HepG2 (cell line): Measurements from ENCODE around the gene KREMEN1. TPM values are rescaled to one million over a fixed set of nuclear protein-coding genes. Genes with fewer than 3 reads are reported as not detected.
A peak's percentile ranks its signal among the peaks of the same experiment; 100 is the strongest.

Experiments
- BORCS8-MEF2B ChIP-seq: sonication (generic); formaldehyde crosslinking; IDR thresholded peaks from 2 replicates; pipeline ENCODE4 v1.8.0; 2022; ENCODE audit warnings: mild to moderate bottlenecking, missing genetic modification reagents
- CCDC6 ChIP-seq: sonication (generic); formaldehyde crosslinking; IDR thresholded peaks from 2 replicates; pipeline ENCODE4 v1.8.1; 2022; ENCODE audit warnings: mild to moderate bottlenecking, missing genetic modification reagents, moderate library complexity
- CTCF ChIP-seq: sonication (generic); formaldehyde crosslinking; IDR thresholded peaks from 2 replicates; pipeline ENCODE4 v1.5.0; 2020; ENCODE audit warnings: mild to moderate bottlenecking, missing genetic modification reagents, moderate library complexity
- EHMT2 ChIP-seq: fragments of 200-600 bp; sonication (generic); IDR thresholded peaks from 2 replicates; pipeline ENCODE4 v1.7.0; 2017; ENCODE audit warnings: antibody characterized with exemption, low read depth, low read length, borderline replicate concordance
- EP300 ChIP-seq, 3 experiments: sonication (generic) in 1 of 3; formaldehyde crosslinking in 1 of 3; IDR thresholded peaks; 2 replicates each; pipeline versions ENCODE4 v1.5.1 to v1.6.1; 2011 to 2020; ENCODE audit warnings: low read depth in 2 of 3, low read length in 2 of 3, borderline replicate concordance in 1 of 3, improper control_type of control experiment in 1 of 3, mild to moderate bottlenecking in 1 of 3, missing genetic modification reagents in 1 of 3, moderate library complexity in 1 of 3
- MED1 ChIP-seq: sonication (generic); formaldehyde crosslinking; IDR thresholded peaks from 2 replicates; pipeline ENCODE4 v1.4.0; 2020; ENCODE audit warnings: missing genetic modification reagents
- MEIS1 ChIP-seq: sonication (generic); formaldehyde crosslinking; IDR thresholded peaks from 2 replicates; pipeline ENCODE4 v1.9.0; 2021; ENCODE audit warnings: mild to moderate bottlenecking, missing genetic modification reagents, moderate library complexity, borderline replicate concordance
- NR2F6 ChIP-seq, 2 experiments: IDR thresholded peaks; 2 replicates each; pipeline ENCODE4 v1.6.1; 2016; ENCODE audit warnings: antibody characterized with exemption in 1 of 2, mild to moderate bottlenecking in 1 of 2
- PITX1 ChIP-seq: sonication (generic); formaldehyde crosslinking; IDR thresholded peaks from 2 replicates; pipeline ENCODE4 v1.5.1; 2020; ENCODE audit warnings: mild to moderate bottlenecking, missing genetic modification reagents
- SALL1 ChIP-seq: sonication (generic); formaldehyde crosslinking; IDR thresholded peaks from 2 replicates; pipeline ENCODE4 v1.8.0; 2022; ENCODE audit warnings: mild to moderate bottlenecking, missing genetic modification reagents
- SOX6 ChIP-seq, 2 experiments: fragments of 450-650 bp in 1 of 2; sonication (generic) in 1 of 2; formaldehyde crosslinking in 1 of 2; IDR thresholded peaks; 2 replicates each; pipeline versions ENCODE4 v1.4.0 to v1.6.1; 2017 to 2020; ENCODE audit warnings: antibody characterized with exemption in 1 of 2, mild to moderate bottlenecking in 1 of 2, missing genetic modification reagents in 1 of 2
- SP5 ChIP-seq: IDR thresholded peaks from 2 replicates; pipeline ENCODE4 v1.6.1; 2016; ENCODE audit warnings: low read depth, borderline replicate concordance
- SRY ChIP-seq: sonication (generic); formaldehyde crosslinking; IDR thresholded peaks from 2 replicates; pipeline ENCODE4 v1.8.0; 2022; ENCODE audit warnings: mild to moderate bottlenecking, missing genetic modification reagents
- TBP ChIP-seq: sonication (generic); formaldehyde crosslinking; IDR thresholded peaks from 2 replicates; pipeline ENCODE4 v1.5.0; 2020; ENCODE audit warnings: missing genetic modification reagents
- TOE1 ChIP-seq: sonication (generic); formaldehyde crosslinking; IDR thresholded peaks from 2 replicates; pipeline ENCODE4 v1.4.0; 2020; ENCODE audit warnings: mild to moderate bottlenecking, missing genetic modification reagents
- ZBTB2 ChIP-seq: sonication (generic); formaldehyde crosslinking; IDR thresholded peaks from 2 replicates; pipeline ENCODE4 v1.8.0; 2022; ENCODE audit warnings: low read depth, missing genetic modification reagents
- ZFX ChIP-seq: sonication (generic); formaldehyde crosslinking; IDR thresholded peaks from 2 replicates; pipeline ENCODE4 v1.4.0; 2020; ENCODE audit warnings: mild to moderate bottlenecking, low read depth, missing genetic modification reagents, moderate library complexity
- ZNF235 ChIP-seq: sonication (generic); formaldehyde crosslinking; IDR thresholded peaks from 2 replicates; pipeline ENCODE4 v1.8.1; 2023; ENCODE audit warnings: mild to moderate bottlenecking, missing genetic modification reagents, borderline replicate concordance
- ZNF317 ChIP-seq: sonication (generic); formaldehyde crosslinking; IDR thresholded peaks from 2 replicates; pipeline ENCODE4 v1.5.0; 2020; ENCODE audit warnings: mild to moderate bottlenecking, missing genetic modification reagents
- ZNF564 ChIP-seq: sonication (generic); formaldehyde crosslinking; IDR thresholded peaks from 2 replicates; pipeline ENCODE4 v1.8.1; 2023; ENCODE audit warnings: mild to moderate bottlenecking, missing genetic modification reagents
- ZNF577 ChIP-seq: sonication (generic); formaldehyde crosslinking; IDR thresholded peaks from 2 replicates; pipeline ENCODE4 v1.4.0; 2020; ENCODE audit warnings: mild to moderate bottlenecking, low read depth, missing genetic modification reagents, borderline replicate concordance
- ZNF660 ChIP-seq: sonication (generic); formaldehyde crosslinking; IDR thresholded peaks from 2 replicates; pipeline ENCODE4 v1.5.1; 2020; ENCODE audit warnings: mild to moderate bottlenecking, low read depth, missing genetic modification reagents, borderline replicate concordance
- ZNF800 ChIP-seq: sonication (generic); formaldehyde crosslinking; IDR thresholded peaks from 2 replicates; pipeline ENCODE4 v1.4.0; 2020; ENCODE audit warnings: missing genetic modification reagents
- polyA plus RNA-seq, 8 experiments: library from polyadenylated mRNA; depleted of rRNA in 3 of 8; stranded (reverse) in 7 of 8; unstranded in 1 of 8; fragments of >200 nt; fragmentation: Illumina TruSeq in 4 of 8; extraction: Trizol in 4 of 8; gene quantifications; 2 replicates each; pipeline versions ENCODE4 v1.2.1 to v1.2.3, GENCODE V29; 2011 to 2016; ENCODE audit warnings: low read depth in 4 of 8, missing spikeins in 1 of 8, mixed read lengths in 1 of 8; ENCODE audit not compliant: insufficient read depth in 1 of 8
- total RNA-seq, 5 experiments: library from RNA; depleted of rRNA; stranded (reverse); fragments of >200 nt; fragmentation: Illumina TruSeq; extraction: Trizol; gene quantifications; 2 replicates each; pipeline ENCODE4 v1.2.3, GENCODE V29; 2016; ENCODE audit warnings: low read depth in 1 of 5

The KREMEN1 gene
- total and polyA plus RNA-seq, 2 of the 13 experiments (the other 11 are each of a cell fraction or from before 2014, with no cell fraction given) = 9.8 to 13.8 TPM

GRCh38 chr22:29071261-29072045 lies 1.4 kb upstream of the KREMEN1 start (continued):
- TF ChIP-seq ZBTB2 = no peak
- 0 out of 2 replicates have a peak, but pooled peaks have one; percentile 57 for TF ChIP-seq ZNF577
- 0 out of 2 replicates have a peak, but pooled peaks have one; percentile 20 for TF ChIP-seq SP5
- 0 out of 4 replicates have a peak, but pooled peaks of 1 of the 2 experiments have one; percentile 5 for TF ChIP-seq EP300 (IDR thresholded peaks at IDR 0.05; ENCODE audit: low read depth in 2 of 2, low read length in 2 of 2)
- TF ChIP-seq EP300 (CRISPR knock-in tag; IDR thresholded peaks at IDR 0.05; ENCODE audit: borderline replicate concordance) = no peak
- TF ChIP-seq SRY (CRISPR knock-in tag) = 0 out of 2 replicates have a peak, but pooled peaks have one; percentile 46
- TF ChIP-seq CTCF (CRISPR knock-in tag) = 0 out of 2 replicates have a peak, but pooled peaks have one; percentile 12
- 0 out of 2 replicates have a peak, but pooled peaks have one; percentile 32 for TF ChIP-seq ZFX (CRISPR knock-in tag)
- TF ChIP-seq ZNF235 (CRISPR knock-in tag) = 0 out of 2 replicates have a peak, but pooled peaks have one; percentile 47
- peak; percentile 15; the same call in 1 of the 2 replicates for TF ChIP-seq SALL1 (CRISPR knock-in tag)
- peak; percentile 91 for TF ChIP-seq ZNF800 (CRISPR knock-in tag)
- peak; percentile 19; the same call in 1 of the 2 replicates for TF ChIP-seq CCDC6 (CRISPR knock-in tag)
- no peak for TF ChIP-seq NR2F6 (IDR thresholded peaks at IDR 0.05)
- TF ChIP-seq NR2F6 (CRISPR knock-in tag; IDR thresholded peaks at IDR 0.05) = 0 out of 2 replicates have a peak, but pooled peaks have one; percentile 6
- TF ChIP-seq ZNF660 (CRISPR knock-in tag) = no peak
- no peak for TF ChIP-seq MED1 (CRISPR knock-in tag)
- TF ChIP-seq MEIS1 (CRISPR knock-in tag) = no peak
- 0 out of 2 replicates have a peak, but pooled peaks have one; percentile 1 for TF ChIP-seq ZNF564
- TF ChIP-seq SOX6 (IDR thresholded peaks at IDR 0.05) = no peak
- 0 out of 2 replicates have a peak, but pooled peaks have one; percentile 22 for TF ChIP-seq SOX6 (CRISPR knock-in tag; IDR thresholded peaks at IDR 0.05)
- TF ChIP-seq TOE1 = no peak
- 0 out of 2 replicates have a peak, but pooled peaks have one; percentile 17 for TF ChIP-seq ZNF317 (CRISPR knock-in tag)
- TF ChIP-seq BORCS8-MEF2B (CRISPR knock-in tag) = peak; percentile 35; the same call in 1 of the 2 replicates
- TF ChIP-seq EHMT2 = no peak
- TF ChIP-seq PITX1 (CRISPR knock-in tag) = peak; percentile 36; the same call in 1 of the 2 replicates
- TF ChIP-seq TBP (CRISPR knock-in tag) = no peak
